GM10248 (cell line): ENCODE data around the gene FLOT2.
"Not testable (repeated sequence)": the region's sequence is repeated elsewhere in the genome, so short reads cannot be mapped to it uniquely, and the experiment has no call there.

ENCODE experiments used
- CTCF ChIA-PET: fragments of 300-600 bp; sonication (Branson Sonifier 250); formaldehyde crosslinking; extraction: SDS; loops from one replicate; lab custom pipeline; 2021; ENCODE audit warnings: antibody characterized with exemption; lab: Yijun Ruan, JAX
- POLR2A ChIA-PET: fragments of 350-650 bp; sonication (Branson Sonifier 250); formaldehyde crosslinking; extraction: SDS; loops from one replicate; lab custom pipeline; 2020; ENCODE audit warnings: antibody characterized with exemption; lab: Yijun Ruan, JAX
- DNase-seq: peaks from one replicate; pipeline ENCODE4 v3.0.0; 2012; ENCODE audit errors: extremely low spot score
- TF ChIP-seq, protein P1 (sequence below): IDR thresholded peaks from 2 replicates; pipeline ENCODE4 v1.5.1; 2012; ENCODE audit warnings: mild to moderate bottlenecking, low read depth; ENCODE audit errors: extremely low read depth, missing control alignments, control extremely low read depth

Gene FLOT2

DNA sequence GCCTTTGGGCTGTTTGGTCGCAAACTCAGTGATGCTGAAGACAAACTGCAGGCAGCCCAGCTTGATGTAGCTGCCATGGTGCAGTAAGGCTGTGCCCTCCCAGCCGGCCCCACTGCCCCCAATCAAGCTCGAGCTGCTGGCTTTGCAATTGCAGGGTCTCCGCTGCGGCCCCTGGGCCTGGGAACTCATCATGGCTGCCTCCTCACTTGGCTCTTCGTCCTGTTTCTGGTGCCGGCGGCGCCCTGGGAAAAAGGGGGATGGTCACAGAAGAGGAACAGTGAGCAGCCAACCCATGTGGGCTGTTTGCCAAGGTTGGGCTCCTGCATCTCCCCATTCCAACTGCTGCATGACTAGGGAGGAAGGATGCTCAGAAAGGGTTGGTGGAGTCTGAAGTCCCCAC lies 8.7 kb upstream of the FLOT2 start:
- POLR2A ChIA-PET: no interaction called here
- TF ChIP-seq, protein P1, sequence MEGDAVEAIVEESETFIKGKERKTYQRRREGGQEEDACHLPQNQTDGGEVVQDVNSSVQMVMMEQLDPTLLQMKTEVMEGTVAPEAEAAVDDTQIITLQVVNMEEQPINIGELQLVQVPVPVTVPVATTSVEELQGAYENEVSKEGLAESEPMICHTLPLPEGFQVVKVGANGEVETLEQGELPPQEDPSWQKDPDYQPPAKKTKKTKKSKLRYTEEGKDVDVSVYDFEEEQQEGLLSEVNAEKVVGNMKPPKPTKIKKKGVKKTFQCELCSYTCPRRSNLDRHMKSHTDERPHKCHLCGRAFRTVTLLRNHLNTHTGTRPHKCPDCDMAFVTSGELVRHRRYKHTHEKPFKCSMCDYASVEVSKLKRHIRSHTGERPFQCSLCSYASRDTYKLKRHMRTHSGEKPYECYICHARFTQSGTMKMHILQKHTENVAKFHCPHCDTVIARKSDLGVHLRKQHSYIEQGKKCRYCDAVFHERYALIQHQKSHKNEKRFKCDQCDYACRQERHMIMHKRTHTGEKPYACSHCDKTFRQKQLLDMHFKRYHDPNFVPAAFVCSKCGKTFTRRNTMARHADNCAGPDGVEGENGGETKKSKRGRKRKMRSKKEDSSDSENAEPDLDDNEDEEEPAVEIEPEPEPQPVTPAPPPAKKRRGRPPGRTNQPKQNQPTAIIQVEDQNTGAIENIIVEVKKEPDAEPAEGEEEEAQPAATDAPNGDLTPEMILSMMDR: no peak
- no peak for DNase-seq
- CTCF ChIA-PET: interaction anchor here (2.5 to 11.5 kb wide), 5 partner anchors 10 to 179 kb away, joined by 15 to 89 read pairs (median 18); partner anchors contain the start of gene TLCD1

DNA sequence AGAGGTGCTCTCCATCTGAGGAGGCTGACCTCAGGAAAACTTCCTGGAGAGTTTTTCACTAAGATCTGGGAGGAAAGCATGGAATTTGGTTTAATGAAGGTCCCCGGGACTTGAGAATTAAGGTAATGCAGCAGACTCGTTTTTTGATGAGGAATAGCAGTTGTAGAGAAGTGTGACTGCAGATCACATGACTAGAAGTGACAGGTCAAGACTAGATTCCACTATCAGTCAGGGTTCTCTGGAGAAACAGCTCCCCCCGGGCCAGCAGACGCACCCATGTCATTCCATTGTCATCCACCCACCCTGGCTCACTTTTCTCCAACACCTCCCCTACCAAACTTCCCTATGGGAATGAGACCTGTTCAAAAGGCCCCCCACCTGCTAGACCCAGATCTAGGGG lies 7.3 kb upstream of the FLOT2 start:
- POLR2A ChIA-PET: no interaction called here
- DNase-seq: no peak
- CTCF ChIA-PET: interaction anchor here (1.2 to 11.5 kb wide), 7 partner anchors 8 to 178 kb away, joined by 3 to 89 read pairs (median 37); partner anchors contain the start of genes FAM222B and TLCD1
- TF ChIP-seq, protein P1: no peak

DNA sequence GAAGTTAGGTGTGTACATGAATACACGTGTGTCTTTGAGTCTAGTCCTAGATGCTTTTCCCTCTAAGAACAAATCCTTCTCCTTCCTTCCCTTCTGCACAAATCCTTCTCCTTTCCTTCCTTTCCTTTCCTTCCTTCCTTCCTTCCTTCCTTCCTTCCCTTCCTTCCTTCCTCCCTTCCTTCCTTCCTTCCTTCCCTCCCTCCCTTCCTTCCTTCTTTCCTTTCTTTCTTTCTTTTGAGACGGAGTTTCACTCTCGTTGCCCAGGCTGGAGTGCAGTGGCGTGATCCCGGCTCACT lies 6.0 kb upstream of the FLOT2 start:
- DNase-seq, POLR2A ChIA-PET: not testable (repeated sequence)
- CTCF ChIA-PET: interaction anchor here (0.7 to 11.5 kb wide), 21 partner anchors 9 to 176 kb away, joined by 3 to 89 read pairs (median 9); partner anchors contain the start of genes FAM222B, PHF12 and TLCD1

DNA sequence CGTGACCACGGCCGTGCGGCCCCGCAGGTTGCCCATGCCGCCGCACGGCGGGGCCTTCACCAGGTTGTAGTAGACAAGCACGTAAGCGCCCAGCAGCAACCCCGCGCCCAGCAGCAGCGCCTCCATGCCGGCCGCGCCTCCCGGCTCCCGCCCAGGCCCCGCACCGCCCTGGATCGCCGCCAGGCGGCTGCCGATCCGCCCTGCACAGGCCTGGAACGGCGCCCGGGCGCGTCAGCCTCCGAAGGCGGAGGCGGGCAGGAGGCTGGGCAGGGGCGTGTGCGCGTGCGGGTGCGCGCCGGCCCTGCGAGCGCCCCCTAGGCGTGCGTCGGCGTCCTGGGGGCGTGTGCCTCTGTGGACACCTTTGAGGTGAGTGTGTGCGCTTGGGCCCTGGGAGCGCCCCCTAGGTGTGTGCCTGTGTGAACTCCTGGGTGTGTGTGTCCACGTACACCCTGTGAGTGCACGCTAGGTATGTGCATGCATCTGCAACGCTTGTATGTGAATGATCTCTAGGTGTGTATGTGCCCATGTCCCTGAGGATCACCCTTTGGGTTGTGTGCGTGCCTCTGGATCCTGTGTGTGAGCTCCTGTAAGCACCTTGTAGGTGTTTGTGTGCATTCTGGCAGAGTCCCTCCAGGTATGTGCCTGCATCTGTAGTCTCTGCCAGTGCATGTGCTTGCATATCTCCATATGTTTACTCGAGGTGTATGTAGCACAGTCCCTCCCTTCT lies 5.4 kb upstream of the FLOT2 start, which contains the start of gene DHRS13:
DHRS13 (minus strand) TSS at position 261 of the 727 bp plus-strand sequence; CDS start at position 126, 135 bp downstream.
- TF ChIP-seq, protein P1: peak; percentile 92
- DNase-seq: peak; percentile 93
- ChIA-PET CTCF (interaction anchor here (0.7 to 11.5 kb wide), 35 partner anchors 8 to 260 kb away, joined by 3 to 89 read pairs (median 4); partner anchors contain the start of genes FAM222B, PHF12 and TLCD1), POLR2A (no interaction called here)

DNA sequence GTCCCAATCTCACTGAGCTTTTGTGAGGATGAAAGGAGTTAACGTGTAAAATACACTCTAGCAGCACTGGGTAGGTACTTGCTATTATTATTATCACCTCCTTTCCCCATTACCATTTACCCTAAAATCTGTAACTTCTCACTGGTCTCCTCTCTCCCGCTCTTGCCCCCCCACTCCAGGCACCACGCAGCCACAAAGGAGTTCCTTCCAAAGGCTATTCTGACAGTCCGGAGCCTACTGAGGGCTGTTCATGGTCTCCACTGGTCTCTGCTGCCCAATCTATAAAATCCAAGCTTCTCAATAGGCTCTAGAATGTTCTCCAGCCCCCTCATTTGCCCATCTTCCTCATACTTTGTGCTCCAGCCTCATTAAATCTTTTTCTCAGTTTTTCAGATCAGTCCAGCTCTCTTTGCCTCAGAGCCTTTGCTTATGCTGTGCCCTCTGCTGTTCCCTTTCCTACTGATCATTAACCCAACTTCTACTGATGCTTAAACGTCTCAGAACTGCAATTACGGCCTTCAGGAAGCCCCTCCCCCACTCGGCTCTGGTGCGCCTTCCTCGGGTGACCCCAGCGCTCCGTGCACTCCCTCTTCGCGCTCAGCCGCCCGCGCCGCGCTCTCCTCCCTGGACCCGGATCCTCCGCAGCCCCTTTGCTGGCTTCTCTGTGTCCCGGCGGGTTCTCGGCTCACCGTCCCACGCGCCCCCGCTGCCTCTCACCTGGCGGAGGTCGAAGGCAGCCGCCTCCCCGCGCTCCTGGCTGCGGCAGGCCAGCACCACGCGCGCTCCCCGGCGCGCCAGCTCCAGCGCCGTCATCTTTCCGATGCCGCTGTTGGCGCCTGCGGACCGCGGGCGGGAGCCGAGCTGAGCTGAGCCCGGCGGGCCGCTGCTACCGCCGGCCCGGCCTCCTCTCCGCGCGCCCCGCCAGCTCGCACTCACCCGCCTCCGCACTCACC lies 4.6 kb upstream of the FLOT2 start:
- TF ChIP-seq, protein P1: no peak
- CTCF ChIA-PET: interaction anchor here (0.7 to 11.5 kb wide), 32 partner anchors 8 to 259 kb away, joined by 3 to 89 read pairs (median 4); partner anchors contain the start of gene TLCD1
- DNase-seq: peak; percentile 48
- POLR2A ChIA-PET: no interaction called here

DNA sequence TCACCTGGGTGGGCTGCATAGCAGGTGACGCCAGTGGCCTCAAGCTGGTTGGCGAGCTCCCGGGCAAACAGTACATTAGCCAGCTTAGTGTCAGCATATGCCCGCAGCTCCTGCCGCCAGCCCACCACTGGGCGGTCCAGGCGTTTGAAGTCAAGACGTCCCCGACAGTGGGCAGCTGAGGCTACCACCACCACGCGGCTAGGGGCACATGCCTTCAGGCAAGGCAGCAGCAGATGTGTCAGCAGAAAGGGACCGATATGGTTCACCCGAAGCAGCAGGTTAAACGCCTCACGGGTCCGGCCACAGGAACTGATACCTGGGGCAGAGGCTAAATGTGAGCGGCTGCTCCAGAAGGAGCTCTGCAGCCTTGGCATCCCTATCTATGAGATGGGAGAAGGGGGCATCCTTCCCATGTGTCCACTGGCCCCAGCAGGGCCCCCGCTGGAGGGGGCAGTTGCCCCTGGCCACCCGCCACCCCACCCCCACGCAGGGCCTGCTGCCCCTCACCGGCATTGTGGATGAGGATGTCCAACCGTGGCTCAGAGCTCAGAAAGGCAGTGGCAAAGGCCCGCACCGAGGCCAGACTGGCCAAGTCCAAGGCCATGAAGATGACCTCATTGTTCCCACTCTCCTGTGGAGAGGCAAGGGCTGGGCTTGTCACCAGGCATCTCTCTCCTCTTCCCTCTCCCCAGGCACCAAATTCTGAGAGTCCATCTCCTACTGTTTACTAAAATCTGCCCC lies 3.6 kb upstream of the FLOT2 start:
- TF ChIP-seq, protein P1: no peak
- DNase-seq: no peak
- POLR2A ChIA-PET: no interaction called here
- CTCF ChIA-PET: interaction anchor here (0.7 to 11.5 kb wide), 14 partner anchors 7 to 254 kb away, joined by 3 to 89 read pairs (median 7); partner anchors contain the start of gene TLCD1
